K562 (cell line): Measurements from ENCODE around the gene TMEM38B. TPM values are rescaled to one million over a fixed set of nuclear protein-coding genes. Genes with fewer than 3 reads are reported as not detected.

Source experiments
- BACH1 ChIP-seq: fragments of 200-800 bp; sonication (Bioruptor generic); IDR thresholded peaks from 2 replicates; pipeline ENCODE4 v1.6.1; 2016; ENCODE audit warnings: missing genetic modification characterization, missing compliant biosample characterization
- BRCA1 ChIP-seq, 2 experiments: fragments of 450-650 bp in 1 of 2; sonication (generic) in 1 of 2; formaldehyde crosslinking in 1 of 2; IDR thresholded peaks; 2 replicates each; pipeline versions ENCODE4 v1.5.0 to v1.6.1; 2017 to 2020; ENCODE audit warnings: mild to moderate bottlenecking in 1 of 2, missing genetic modification reagents in 1 of 2
- CSDE1 ChIP-seq, 2 experiments: fragments of 450-650 bp; IDR thresholded peaks; 2 replicates each; pipeline ENCODE4 v1.6.1; 2016; ENCODE audit warnings: mild to moderate bottlenecking in 1 of 2
- CUX1 ChIP-seq: fragments of 200-800 bp; sonication (Bioruptor generic); IDR thresholded peaks from 2 replicates; pipeline ENCODE4 v1.6.1; 2016; ENCODE audit warnings: missing genetic modification characterization, missing compliant biosample characterization
- GABPB1 ChIP-seq: sonication (generic); formaldehyde crosslinking; IDR thresholded peaks from 2 replicates; pipeline ENCODE4 v1.8.0; 2022; ENCODE audit warnings: mild to moderate bottlenecking, missing genetic modification reagents
- GATAD2A ChIP-seq: fragments of 450-650 bp; IDR thresholded peaks from 2 replicates; pipeline ENCODE4 v1.6.1; 2017
- MEF2A ChIP-seq: IDR thresholded peaks from 2 replicates; pipeline ENCODE4 v1.6.1; 2011; ENCODE audit warnings: low read depth, mild to moderate bottlenecking, low read length, moderate library complexity; ENCODE audit not compliant: control insufficient read depth
- MNT ChIP-seq, 2 experiments: fragments of 450-650 bp; conservative IDR thresholded peaks; 2 replicates each; pipeline ENCODE4 v1.6.1; 2017; ENCODE audit warnings: mild to moderate bottlenecking in 2 of 2, moderate library complexity in 2 of 2
- PCBP1 ChIP-seq: fragments of 200-400 bp; formaldehyde crosslinking; IDR thresholded peaks from 2 replicates; pipeline ENCODE4 v1.6.1; 2018; ENCODE audit warnings: mild to moderate bottlenecking, low read depth, low read length; ENCODE audit not compliant: poor library complexity, severe bottlenecking
- SFPQ ChIP-seq: fragments of 200-400 bp; formaldehyde crosslinking; IDR thresholded peaks from 2 replicates; pipeline ENCODE4 v1.6.1; 2017; ENCODE audit warnings: mild to moderate bottlenecking, low read depth, low read length, moderate library complexity
- TCF7L2 ChIP-seq: fragments of 150-350 bp; IDR thresholded peaks from 2 replicates; pipeline ENCODE4 v1.6.1; 2016; ENCODE audit warnings: low read depth, mild to moderate bottlenecking, low read length, moderate library complexity
- TGIF2 ChIP-seq: sonication (generic); formaldehyde crosslinking; IDR thresholded peaks from 2 replicates; pipeline ENCODE4 v1.8.1; 2022; ENCODE audit warnings: mild to moderate bottlenecking, missing genetic modification reagents, moderate library complexity
- USF1 ChIP-seq: sonication (generic); formaldehyde crosslinking; IDR thresholded peaks from 2 replicates; pipeline ENCODE4 v1.9.0; 2022; ENCODE audit warnings: mild to moderate bottlenecking, missing genetic modification reagents
- ZBTB34 ChIP-seq: fragments of 250-450 bp; sonication (Bioruptor Pico); IDR thresholded peaks from 2 replicates; pipeline ENCODE4 v1.8.0; 2021; ENCODE audit warnings: mild to moderate bottlenecking, moderate library complexity
- ZNF76 ChIP-seq: fragments of 250-450 bp; sonication (Bioruptor Pico); IDR thresholded peaks from 2 replicates; pipeline ENCODE4 v1.4.0; 2020; ENCODE audit warnings: mild to moderate bottlenecking, moderate library complexity, borderline replicate concordance
- polyA plus RNA-seq, 8 experiments: library from polyadenylated mRNA; depleted of rRNA in 4 of 8; stranded (reverse) in 5 of 8; unstranded in 3 of 8; fragments of >200 nt; fragmentation: Nextera tagmentation in 2 of 8; fragmentation: Illumina TruSeq in 1 of 8; extraction: Ambion mirVana in 2 of 8; extraction: Trizol in 1 of 8; gene quantifications; 2 replicates each; pipeline versions ENCODE4 v1.2.1 to v1.2.3, GENCODE V29; 2011 to 2014; ENCODE audit warnings: inconsistent platforms in 1 of 8, missing spikeins in 1 of 8
- total RNA-seq, 7 experiments: library from RNA; depleted of rRNA in 6 of 7; stranded (reverse); fragments of >200 nt in 6 of 7; fragmentation: Illumina TruSeq in 2 of 7; extraction: Trizol in 2 of 7; gene quantifications; 2 replicates each; pipeline versions ENCODE4 v1.2.1 to v1.2.3, GENCODE V29; 2011 to 2021; ENCODE audit warnings: low replicate concordance in 1 of 7

Gene TMEM38B
- total and polyA plus RNA-seq, 9 of the 15 experiments (the other 6 are each of a cell fraction or from before 2014, with no cell fraction given), result 26.0 to 57.5 (median 38.5) TPM

- TF ChIP-seq ZBTB34 (CRISPR knock-in tag), result no peak
- 0 out of 2 replicates have a peak, but pooled peaks have one; percentile 9 for TF ChIP-seq GATAD2A
- TF ChIP-seq MNT (conservative IDR thresholded peaks at IDR 0.05), result peak in 1 of 2 experiments; percentile 63; a peak in 2 of 4 replicates
- no peak for TF ChIP-seq BACH1 (tag)
- TF ChIP-seq ZNF76 (CRISPR knock-in tag), result no peak
- TF ChIP-seq USF1, result no peak
- no peak for TF ChIP-seq SFPQ
- TF ChIP-seq CSDE1 (IDR thresholded peaks at IDR 0.05), result no peak
- TF ChIP-seq TCF7L2, result peak; percentile 7; the same call in 1 of the 2 replicates
- peak; percentile 8; the same call in 1 of the 2 replicates for TF ChIP-seq MEF2A
- TF ChIP-seq BRCA1 (IDR thresholded peaks at IDR 0.05), result no peak
- no peak for TF ChIP-seq BRCA1 (CRISPR knock-in tag; IDR thresholded peaks at IDR 0.05)
- no peak for TF ChIP-seq PCBP1
- TF ChIP-seq GABPB1 (CRISPR knock-in tag), result no peak
- TF ChIP-seq CUX1 (CRISPR knock-in tag), result peak; percentile 84; the same call in 1 of the 2 replicates
- TF ChIP-seq TGIF2, result no peak
Measured at GRCh38 chr9:105647595-105648349, 46.6 kb upstream of the TMEM38B start (continued).
